HEK293 (cell line): Measurements from ENCODE around the gene CLEC2D.

Experiments used
- CTCF ChIA-PET: fragments of 350-600 bp; formaldehyde crosslinking; extraction: SDS; loops from one replicate; lab custom pipeline; 2021; ENCODE audit warnings: antibody characterized with exemption; lab: Yijun Ruan, JAX
- POLR2A ChIA-PET: fragments of 300-600 bp; formaldehyde crosslinking; extraction: SDS; loops from one replicate; lab custom pipeline; 2020; ENCODE audit warnings: antibody characterized with exemption, inconsistent platforms; lab: Yijun Ruan, JAX
- H3K27ac ChIP-seq: fragments of 200-500 bp; sonication (Bioruptor generic); 2 replicates; pipeline ENCODE4 v1.5.1; 2014; ENCODE audit warnings: low read depth, low read length, control low read depth, inconsistent platforms; ENCODE audit errors: extremely low read depth
- H3K36me3 ChIP-seq, 2 experiments: fragments of 200-500 bp in 1 of 2; sonication (Bioruptor generic) in 1 of 2; 1 replicate in 1 of 2; 2 replicates in 1 of 2; pipeline ENCODE4 v1.5.1; 2014 to 2017; ENCODE audit warnings: inconsistent platforms in 2 of 2, low read length in 2 of 2; ENCODE audit not compliant: control insufficient read depth in 2 of 2, insufficient read depth in 1 of 2
- H3K4me1 ChIP-seq: fragments of 200-500 bp; sonication (Bioruptor generic); 2 replicates; pipeline ENCODE4 v1.5.1; 2014; ENCODE audit warnings: mild to moderate bottlenecking, low read length, inconsistent platforms; ENCODE audit not compliant: control insufficient read depth, insufficient read depth
- H3K4me3 ChIP-seq: 2 replicates; pipeline ENCODE4 v1.5.1; 2011; ENCODE audit warnings: low read depth, mild to moderate bottlenecking, control low read depth, low read length, moderate library complexity
- H3K9me3 ChIP-seq: fragments of 200-500 bp; sonication (Bioruptor generic); 2 replicates; pipeline ENCODE4 v1.5.1; 2014; ENCODE audit warnings: low read depth, low read length, inconsistent platforms; ENCODE audit not compliant: control insufficient read depth, insufficient read depth
- CTCF ChIP-seq: fragments of 450-650 bp; formaldehyde crosslinking; IDR thresholded peaks from 2 replicates; pipeline ENCODE4 v1.5.1; 2016; ENCODE audit warnings: missing biosample characterization, missing genetic modification characterization
- GFI1B ChIP-seq: fragments of 450-650 bp; formaldehyde crosslinking; IDR thresholded peaks from 2 replicates; pipeline ENCODE4 v1.5.1; 2016; ENCODE audit warnings: missing biosample characterization, missing genetic modification characterization
- OSR2 ChIP-seq: fragments of 450-650 bp; formaldehyde crosslinking; IDR thresholded peaks from 2 replicates; pipeline ENCODE4 v1.5.1; 2016; ENCODE audit warnings: missing biosample characterization, missing genetic modification characterization
- PRDM1 ChIP-seq: fragments of 450-650 bp; formaldehyde crosslinking; IDR thresholded peaks from 2 replicates; pipeline ENCODE4; 2016; ENCODE audit warnings: missing biosample characterization, missing genetic modification characterization
- REPIN1 ChIP-seq: fragments of 450-650 bp; formaldehyde crosslinking; IDR thresholded peaks from 2 replicates; pipeline ENCODE4 v1.5.1; 2017; ENCODE audit warnings: missing biosample characterization, missing genetic modification characterization, low read depth
- SCRT1 ChIP-seq: fragments of 450-650 bp; formaldehyde crosslinking; IDR thresholded peaks from 2 replicates; pipeline ENCODE4 v1.5.1; 2016; ENCODE audit warnings: missing biosample characterization, missing genetic modification characterization, borderline replicate concordance
- SETDB1 ChIP-seq: IDR thresholded peaks from one replicate; pipeline ENCODE4 v1.6.1; 2017; ENCODE audit warnings: mild to moderate bottlenecking, low read length, moderate library complexity, mixed read lengths; ENCODE audit not compliant: insufficient read length
- TSHZ1 ChIP-seq: fragments of 450-650 bp; formaldehyde crosslinking; IDR thresholded peaks from 2 replicates; pipeline ENCODE4 v1.5.1; 2016; ENCODE audit warnings: missing biosample characterization, missing genetic modification characterization, borderline replicate concordance
- ZEB2 ChIP-seq: fragments of 450-650 bp; formaldehyde crosslinking; IDR thresholded peaks from 2 replicates; pipeline ENCODE4 v1.5.1; 2016; ENCODE audit warnings: missing biosample characterization, missing genetic modification characterization
- ZFP69B ChIP-seq: fragments of 450-650 bp; formaldehyde crosslinking; IDR thresholded peaks from 2 replicates; pipeline ENCODE4 v1.5.1; 2016; ENCODE audit warnings: missing biosample characterization, missing genetic modification characterization
- ZNF132 ChIP-seq: fragments of 450-650 bp; formaldehyde crosslinking; IDR thresholded peaks from 2 replicates; pipeline ENCODE4 v1.5.1; 2017; ENCODE audit warnings: missing biosample characterization, missing genetic modification characterization, borderline replicate concordance
- ZNF157 ChIP-seq: fragments of 450-650 bp; formaldehyde crosslinking; IDR thresholded peaks from 2 replicates; pipeline ENCODE4 v1.5.1; 2016; ENCODE audit warnings: missing biosample characterization, missing genetic modification characterization
- ZNF302 ChIP-seq: fragments of 450-650 bp; formaldehyde crosslinking; IDR thresholded peaks from 2 replicates; pipeline ENCODE4 v1.5.1; 2016; ENCODE audit warnings: missing biosample characterization, missing genetic modification characterization, low read depth
- ZNF423 ChIP-seq: fragments of 450-650 bp; formaldehyde crosslinking; IDR thresholded peaks from 2 replicates; pipeline ENCODE4 v1.5.1; 2016; ENCODE audit warnings: missing biosample characterization, missing genetic modification characterization
- ZNF560 ChIP-seq: fragments of 450-650 bp; formaldehyde crosslinking; IDR thresholded peaks from 2 replicates; pipeline ENCODE4 v1.5.1; 2017; ENCODE audit warnings: missing biosample characterization, missing genetic modification characterization, borderline replicate concordance
- ZNF600 ChIP-seq: fragments of 450-650 bp; formaldehyde crosslinking; IDR thresholded peaks from 2 replicates; pipeline ENCODE4 v1.5.1; 2016; ENCODE audit warnings: missing biosample characterization, missing genetic modification characterization
- ZNF621 ChIP-seq: fragments of 450-650 bp; formaldehyde crosslinking; IDR thresholded peaks from 2 replicates; pipeline ENCODE4 v1.5.1; 2017; ENCODE audit warnings: missing biosample characterization, missing genetic modification characterization
- ZNF658 ChIP-seq: fragments of 450-650 bp; formaldehyde crosslinking; IDR thresholded peaks from 2 replicates; pipeline ENCODE4; 2016; ENCODE audit warnings: missing biosample characterization, missing genetic modification characterization
- ZNF664 ChIP-seq: fragments of 450-650 bp; formaldehyde crosslinking; IDR thresholded peaks from 2 replicates; pipeline ENCODE4 v1.5.1; 2016; ENCODE audit warnings: missing biosample characterization, missing genetic modification characterization
- ZNF670 ChIP-seq: fragments of 450-650 bp; formaldehyde crosslinking; IDR thresholded peaks from 2 replicates; pipeline ENCODE4 v1.5.1; 2016; ENCODE audit warnings: missing biosample characterization, missing genetic modification characterization, low read depth
- ZNF785 ChIP-seq: fragments of 450-650 bp; formaldehyde crosslinking; IDR thresholded peaks from 2 replicates; pipeline ENCODE4 v1.5.1; 2016; ENCODE audit warnings: missing biosample characterization, missing genetic modification characterization
- ZSCAN30 ChIP-seq: fragments of 450-650 bp; IDR thresholded peaks from 2 replicates; pipeline ENCODE4 v1.5.1; 2018; ENCODE audit warnings: missing biosample characterization, mild to moderate bottlenecking, missing genetic modification characterization, moderate library complexity
- ZSCAN4 ChIP-seq: fragments of 450-650 bp; formaldehyde crosslinking; IDR thresholded peaks from 2 replicates; pipeline ENCODE4 v1.5.1; 2017; ENCODE audit warnings: missing biosample characterization, missing genetic modification characterization
- ZSCAN5A ChIP-seq: fragments of 450-650 bp; formaldehyde crosslinking; IDR thresholded peaks from 2 replicates; pipeline ENCODE4 v1.5.1; 2016; ENCODE audit warnings: missing biosample characterization, missing genetic modification characterization
- TF ChIP-seq, protein P1 (sequence below): fragments of 450-650 bp; formaldehyde crosslinking; IDR thresholded peaks from 2 replicates; pipeline ENCODE4 v1.5.1; 2017; ENCODE audit warnings: missing biosample characterization, mild to moderate bottlenecking, missing genetic modification characterization, moderate library complexity

The CLEC2D gene

DNA sequence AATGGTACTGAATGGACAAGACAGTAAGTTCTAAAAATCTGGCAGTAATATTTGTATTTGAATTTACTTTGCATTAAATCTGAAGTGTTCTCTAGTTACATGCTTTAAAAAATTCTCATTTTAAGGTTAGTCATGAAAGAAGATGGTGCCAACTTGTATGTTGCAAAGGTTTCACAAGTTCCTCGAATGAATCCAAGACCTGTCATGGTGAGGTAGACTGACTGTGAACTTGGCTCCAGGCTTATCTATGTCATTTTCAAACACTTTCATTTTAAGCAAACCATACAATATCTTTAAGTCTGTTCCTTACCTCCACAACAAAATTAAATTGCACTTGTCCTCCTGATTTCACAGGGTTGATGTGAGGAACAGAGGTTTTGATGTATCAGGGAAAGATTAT is 23.4 kb downstream of the CLEC2D start:
- CTCF ChIA-PET = interaction anchor here (1.6 kb wide), 1 partner anchor 15 kb away, joined by 4 read pairs; no protein-coding TSS in a partner anchor
- H3K4me1 ChIP-seq = no peaks in the 10 kb centered on the region
- no peak overlapping the region for H3K4me3 ChIP-seq
- H3K9me3 ChIP-seq = no peaks in the 10 kb centered on the region
- POLR2A ChIA-PET = no interaction called here
- peaks cover 12 to 44% of the 10 kb centered on the region in 2 experiments; a peak in 2 of 3 replicates for H3K36me3 ChIP-seq
- TF ChIP-seq OSR2 (tag by site-specific recombination) (no peak), ZNF560 (tag by site-specific recombination) (no peak), ZSCAN4 (no peak), ZNF423 (tag by site-specific recombination) (no peak), ZFP69B (tag by site-specific recombination) (no peak), ZNF658 (tag by site-specific recombination) (no peak), ZNF132 (no peak), REPIN1 (tag by site-specific recombination) (no peak), ZNF670 (tag by site-specific recombination) (no peak), SETDB1 (no peak), ZNF785 (tag by site-specific recombination) (no peak), ZNF664 (no peak), SCRT1 (tag by site-specific recombination) (no peak), ZNF157 (no peak)
- TF ChIP-seq, protein P1, sequence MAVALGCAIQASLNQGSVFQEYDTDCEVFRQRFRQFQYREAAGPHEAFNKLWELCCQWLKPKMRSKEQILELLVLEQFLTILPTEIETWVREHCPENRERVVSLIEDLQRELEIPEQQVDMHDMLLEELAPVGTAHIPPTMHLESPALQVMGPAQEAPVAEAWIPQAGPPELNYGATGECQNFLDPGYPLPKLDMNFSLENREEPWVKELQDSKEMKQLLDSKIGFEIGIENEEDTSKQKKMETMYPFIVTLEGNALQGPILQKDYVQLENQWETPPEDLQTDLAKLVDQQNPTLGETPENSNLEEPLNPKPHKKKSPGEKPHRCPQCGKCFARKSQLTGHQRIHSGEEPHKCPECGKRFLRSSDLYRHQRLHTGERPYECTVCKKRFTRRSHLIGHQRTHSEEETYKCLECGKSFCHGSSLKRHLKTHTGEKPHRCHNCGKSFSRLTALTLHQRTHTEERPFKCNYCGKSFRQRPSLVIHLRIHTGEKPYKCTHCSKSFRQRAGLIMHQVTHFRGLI = no peak
- no peak overlapping the region for H3K27ac ChIP-seq

DNA sequence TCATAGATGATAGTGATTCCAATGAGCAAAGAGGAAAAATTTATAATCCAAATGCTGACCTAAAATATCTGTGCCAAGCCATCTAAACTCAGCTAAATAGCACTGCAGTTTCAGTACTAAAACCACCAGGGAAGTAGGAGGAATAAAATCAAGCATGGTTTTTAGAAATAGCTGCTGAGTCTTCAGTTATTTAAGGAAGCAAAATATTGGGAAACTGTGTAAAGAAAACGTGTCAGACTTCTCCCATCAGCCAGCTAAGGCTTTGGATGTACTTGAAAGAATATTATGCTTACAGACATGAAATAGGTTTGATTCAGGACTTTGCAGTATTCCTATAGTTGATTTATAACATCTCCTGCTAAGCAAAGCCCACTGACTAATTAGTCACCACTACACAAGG is 24.7 kb downstream of the CLEC2D start:
- POLR2A ChIA-PET = no interaction called here
- CTCF ChIA-PET = interaction anchor here (1.6 kb wide), 1 partner anchor 14 kb away, joined by 4 read pairs; no protein-coding TSS in a partner anchor
- no peaks in the 10 kb centered on the region for H3K9me3 ChIP-seq
- H3K4me3 ChIP-seq = no peak overlapping the region
- no peaks in the 10 kb centered on the region for H3K4me1 ChIP-seq
- H3K27ac ChIP-seq = no peak overlapping the region
- H3K36me3 ChIP-seq = peaks cover 6 to 30% of the 10 kb centered on the region in 2 experiments; a peak in 2 of 3 replicates
- no peak for TF ChIP-seq ZNF302 (tag by site-specific recombination)
- no peak for TF ChIP-seq ZSCAN30 (tag by site-specific recombination)
- TF ChIP-seq CTCF (tag by site-specific recombination) = no peak
- no peak for TF ChIP-seq ZEB2
- TF ChIP-seq GFI1B (tag by site-specific recombination) = no peak
- TF ChIP-seq ZSCAN5A (tag by site-specific recombination) = no peak
- TF ChIP-seq ZNF621 = no peak
- TF ChIP-seq PRDM1 (tag by site-specific recombination) = no peak
- no peak for TF ChIP-seq ZNF600 (tag by site-specific recombination)
- TF ChIP-seq OSR2 (tag by site-specific recombination) = no peak
- TF ChIP-seq TSHZ1 = no peak
